ENCODE measurements around the gene CRIP3. TPM values are rescaled to one million over a fixed set of nuclear protein-coding genes. Genes with fewer than 3 reads are reported as not detected.

The CRIP3 gene
- total and polyA plus RNA-seq, 2 of the 8 experiments (the other 6 are each of a cell fraction or from before 2014, with no cell fraction given), result 34.0 to 46.3 TPM

DNA sequence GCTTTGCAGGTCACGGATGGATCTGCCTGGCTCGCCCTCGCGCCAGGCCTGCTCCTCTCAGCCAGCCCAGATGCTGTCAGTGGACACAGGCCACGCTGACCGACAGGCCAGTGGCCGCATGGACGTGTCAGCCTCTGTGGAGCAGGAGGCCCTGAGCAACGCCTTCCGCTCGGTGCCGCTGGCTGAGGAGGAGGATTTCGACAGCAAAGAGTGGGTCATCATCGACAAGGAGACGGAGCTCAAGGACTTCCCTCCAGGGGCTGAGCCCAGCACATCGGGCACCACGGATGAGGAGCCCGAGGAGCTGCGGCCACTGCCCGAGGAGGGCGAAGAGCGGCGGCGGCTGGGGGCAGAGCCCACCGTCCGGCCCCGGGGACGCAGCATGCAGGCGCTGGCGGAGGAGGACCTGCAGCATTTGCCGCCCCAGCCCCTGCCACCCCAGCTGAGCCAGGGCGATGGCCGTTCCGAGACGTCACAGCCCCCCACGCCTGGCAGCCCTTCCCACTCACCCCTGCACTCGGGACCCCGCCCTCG is 45.8 kb downstream of the CRIP3 start:
- FAIRE-seq (no peak), DNase-seq (ENCODE audit: low read depth in 1 of 2, low spot score in 2 of 2) (no peak)
- no peak overlapping the region for H4K8ac ChIP-seq (ENCODE audit: extremely low read depth, insufficient read depth, low read length)
- peaks cover 0 to 2% (median under 1%) of the 10 kb centered on the region in 4 experiments; a peak in 4 of 7 replicates for H3K27me3 ChIP-seq (replicated peaks in 1 of 4; ENCODE audit: control insufficient read depth in 3 of 4, extremely low read depth in 1 of 4, insufficient read depth in 3 of 4, low read length in 3 of 4)
- H2AFZ ChIP-seq (ENCODE audit: low read length), result no peak overlapping the region
- H2BK15ac ChIP-seq (ENCODE audit: low read length), result no peak overlapping the region
- H3K4me1 ChIP-seq (replicated peaks in 1 of 4; ENCODE audit: control insufficient read depth in 3 of 4, insufficient read depth in 4 of 4, low read length in 3 of 4), result peaks cover 0 to 10% (median 3%) of the 10 kb centered on the region in 4 experiments; a peak in 6 of 7 replicates
- H2BK12ac ChIP-seq (ENCODE audit: low read depth, low read length), result peak overlapping the region; percentile 43; the same call in 1 of the 2 replicates
- ChIA-PET POLR2A (ENCODE audit: partially characterized antibody) (interaction anchor here (0.9 kb wide), 1 partner anchor 85 kb away, joined by 3 read pairs; no protein-coding TSS in a partner anchor), CTCF (ENCODE audit: partially characterized antibody) (interaction anchor here (0.9 to 9.4 kb wide), 22 partner anchors 9 to 244 kb away, joined by 3 to 78 read pairs (median 6); partner anchors contain the start of genes CRIP3, DLK2 and DNPH1)
- peak overlapping the region; percentile 11 for H4K91ac ChIP-seq (replicated peaks; ENCODE audit: insufficient read length, low read length)
- H3K14ac ChIP-seq (ENCODE audit: insufficient read length), result no peak overlapping the region
- no peak overlapping the region for H2BK20ac ChIP-seq (ENCODE audit: low read length)
- H3K36me3 ChIP-seq (ENCODE audit: control insufficient read depth in 2 of 4, insufficient read depth in 4 of 4, low read length in 3 of 4), result no peaks in the 10 kb centered on the region
- H3K4me2 ChIP-seq (ENCODE audit: insufficient read depth in 1 of 2, low read depth in 2 of 2, low read length in 2 of 2), result no peak overlapping the region
- WGBS, 2 experiments (ENCODE audit: extremely low coverage in 1 of 2, insufficient coverage in 1 of 2, insufficient read length in 1 of 2, insufficient replicate concordance in 2 of 2, low coverage in 1 of 2, low lambda C conversion rate in 2 of 2, missing lambda C conversion rate in 1 of 2), result 92% methylated on average over 38 of the region's 39 CpGs; no CpG with 5 or more reads in 1 of the 2 experiments
- H3K9me3 ChIP-seq (ENCODE audit: insufficient read depth in 2 of 2, low read depth in 1 of 2, low read length in 1 of 2), result no peaks in the 10 kb centered on the region
- H2AK5ac ChIP-seq (ENCODE audit: low read depth, low read length), result no peak overlapping the region
- H3K23ac ChIP-seq (ENCODE audit: insufficient read length), result no peak overlapping the region
- no peak overlapping the region for H2BK120ac ChIP-seq (replicated peaks; ENCODE audit: low read depth, low read length)
- no peak overlapping the region for H3K56ac ChIP-seq (replicated peaks; ENCODE audit: insufficient read length, low read depth, low read length)
- no peak overlapping the region for H4K5ac ChIP-seq (ENCODE audit: insufficient read length, low read depth, low read length)
- H4K20me1 ChIP-seq (replicated peaks in 1 of 2; ENCODE audit: control insufficient read depth in 1 of 2, insufficient read depth in 2 of 2, low read length in 2 of 2), result peaks cover 0 to 2% of the 10 kb centered on the region in 2 experiments
- H3K79me1 ChIP-seq (ENCODE audit: low read depth, low read length), result no peaks in the 10 kb centered on the region
- no peak overlapping the region for H2BK5ac ChIP-seq (ENCODE audit: low read depth, low read length)
- no peaks in the 10 kb centered on the region for H3K79me2 ChIP-seq (ENCODE audit: control insufficient read depth in 1 of 2, insufficient read depth in 2 of 2, low read length in 2 of 2)
- H3K18ac ChIP-seq (ENCODE audit: extremely low read depth, low read length), result no peak overlapping the region
- no peak overlapping the region for H3K27ac ChIP-seq (ENCODE audit: low read depth, low read length)
- no peak overlapping the region for H3K4me3 ChIP-seq (ENCODE audit: extremely low read depth in 1 of 4, insufficient read depth in 2 of 4, low read depth in 3 of 4, low read length in 4 of 4)
- no peaks in the 10 kb centered on the region for H3K23me2 ChIP-seq (ENCODE audit: low read depth, low read length)
- H3K9ac ChIP-seq (replicated peaks in 1 of 4; ENCODE audit: extremely low read depth in 1 of 4, low read depth in 3 of 4, low read length in 3 of 4), result no peak overlapping the region
- H3K4ac ChIP-seq (replicated peaks; ENCODE audit: insufficient read length, low read depth, low read length), result no peak overlapping the region
- TF ChIP-seq JUND (IDR thresholded peaks at IDR 0.05; ENCODE audit: low read length) (no peak), KDM4A (IDR thresholded peaks at IDR 0.05; ENCODE audit: low read depth, low read length, severe bottlenecking) (no peak), SP4 (IDR thresholded peaks at IDR 0.05; ENCODE audit: low read length) (no peak), MAX (IDR thresholded peaks at IDR 0.05) (no peak), GTF2F1 (IDR thresholded peaks at IDR 0.05; ENCODE audit: borderline replicate concordance, low read depth, low read length) (no peak), EP300 (IDR thresholded peaks at IDR 0.05; ENCODE audit: borderline replicate concordance in 1 of 2, low read depth in 2 of 2, low read length in 2 of 2) (no peak), BACH1 (IDR thresholded peaks at IDR 0.05; ENCODE audit: low read length) (no peak), SAP30 (IDR thresholded peaks at IDR 0.05; ENCODE audit: insufficient read depth, insufficient replicate concordance, low read length) (no peak), GABPA (IDR thresholded peaks at IDR 0.05; ENCODE audit: borderline replicate concordance, insufficient read depth, low read length) (no peak), EGR1 (IDR thresholded peaks at IDR 0.05; ENCODE audit: borderline replicate concordance, low read depth, low read length) (no peak), NANOG (IDR thresholded peaks at IDR 0.05; ENCODE audit: insufficient read depth, low read depth, low read length, poor library complexity, severe bottlenecking) (no peak), POU5F1 (IDR thresholded peaks at IDR 0.05; ENCODE audit: low read depth, low read length) (no peak), SIX5 (IDR thresholded peaks at IDR 0.05; ENCODE audit: low read depth, low read length) (no peak)
